ENCODE measurements around the gene APOBR.
"Not testable (repeated sequence)": the region's sequence is repeated elsewhere in the genome, so short reads cannot be mapped to it uniquely, and the experiment has no call there.

The APOBR gene

DNA sequence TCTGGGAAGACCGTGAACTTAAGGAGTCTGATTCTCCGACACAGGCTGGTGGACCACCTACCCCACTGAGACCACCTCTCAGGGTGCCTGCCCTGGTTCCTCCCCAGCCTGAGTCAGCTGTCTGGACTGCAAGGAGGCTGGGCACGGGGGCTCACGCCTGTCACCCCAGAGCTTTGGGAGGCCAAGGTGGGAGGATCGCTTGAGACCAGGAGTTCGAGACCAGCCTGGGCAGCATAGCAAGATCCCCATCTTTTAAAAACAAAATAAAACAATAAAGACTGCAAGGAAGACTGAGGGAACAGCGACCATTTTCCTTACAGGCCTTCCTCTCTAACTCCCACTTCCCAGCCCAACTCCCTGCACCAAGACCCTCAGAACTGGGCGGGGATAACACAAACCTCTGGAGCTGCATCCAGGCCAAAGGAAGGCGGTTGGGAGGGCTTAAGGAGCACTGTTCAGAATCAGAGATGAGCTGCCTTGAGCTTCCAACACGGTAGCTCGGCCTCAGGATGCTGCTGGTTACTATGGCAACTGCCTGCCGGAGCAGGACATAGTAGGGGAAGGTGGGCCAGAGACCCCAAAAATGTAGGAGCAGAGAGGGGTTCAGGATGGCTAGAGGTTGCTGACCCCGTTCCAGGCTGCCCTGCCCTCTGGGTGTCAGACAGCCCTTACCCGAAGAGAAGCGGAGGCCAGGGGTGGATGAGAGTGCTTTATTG, 4.4 kb downstream of the APOBR start:
- no peak for DNase-seq (ENCODE audit: low read depth, low spot score)

DNA sequence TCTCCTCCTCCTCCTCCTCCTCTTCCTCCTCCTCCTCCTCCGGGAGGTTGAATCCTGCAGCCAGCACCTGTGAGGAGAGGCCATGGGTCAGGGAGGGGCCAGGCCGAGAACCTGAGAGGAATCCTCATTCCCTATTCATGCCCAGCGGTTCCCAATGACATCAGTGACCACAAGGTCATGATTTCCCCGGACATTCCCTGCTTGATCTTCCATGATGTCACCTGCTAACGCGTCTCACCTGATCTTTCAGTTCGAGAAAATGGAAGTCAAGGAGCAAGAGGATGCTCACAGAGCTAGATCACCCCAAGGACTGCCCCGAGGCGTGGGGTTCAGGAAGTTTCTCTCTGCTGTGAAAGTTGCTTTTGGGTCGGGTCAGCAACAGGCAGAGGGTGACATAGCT, 5.4 kb downstream of the APOBR start:
- DNase-seq (ENCODE audit: low read depth, low spot score): no peak

DNA sequence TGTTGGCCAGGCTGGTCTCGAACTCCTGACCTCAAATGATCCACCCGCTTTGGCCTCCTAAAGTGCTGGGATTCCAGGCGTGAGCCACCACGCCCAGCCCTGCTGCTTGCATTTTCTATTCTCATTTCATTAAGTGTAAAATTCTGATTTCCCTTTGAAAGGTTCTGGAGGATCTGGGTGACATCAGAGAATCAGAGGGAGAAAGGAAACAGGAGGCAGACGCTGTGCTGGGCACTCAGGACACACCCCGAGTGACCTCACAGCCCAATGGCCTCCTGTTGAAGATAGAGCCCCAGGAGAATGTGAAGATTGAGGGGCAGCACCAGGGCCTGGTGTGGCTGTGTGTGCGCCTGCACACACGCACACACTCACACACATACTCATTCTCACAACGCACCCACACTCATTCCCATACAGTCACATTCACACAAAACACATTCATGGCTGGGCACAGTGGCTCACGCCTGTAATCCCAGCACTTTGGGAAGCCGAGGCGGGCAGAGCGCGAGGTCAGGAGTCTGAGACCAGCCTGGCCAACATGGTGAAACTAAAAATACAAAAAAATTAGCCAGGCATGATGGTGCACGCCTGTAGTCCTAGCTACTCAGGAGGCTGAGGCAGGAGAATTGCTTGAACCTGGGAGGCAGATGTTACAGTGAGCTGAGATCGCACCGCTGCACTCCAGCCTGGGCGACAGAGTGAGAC, 6.2 kb downstream of the APOBR start:
- DNase-seq (ENCODE audit: low read depth, low spot score): not testable (repeated sequence)

DNA sequence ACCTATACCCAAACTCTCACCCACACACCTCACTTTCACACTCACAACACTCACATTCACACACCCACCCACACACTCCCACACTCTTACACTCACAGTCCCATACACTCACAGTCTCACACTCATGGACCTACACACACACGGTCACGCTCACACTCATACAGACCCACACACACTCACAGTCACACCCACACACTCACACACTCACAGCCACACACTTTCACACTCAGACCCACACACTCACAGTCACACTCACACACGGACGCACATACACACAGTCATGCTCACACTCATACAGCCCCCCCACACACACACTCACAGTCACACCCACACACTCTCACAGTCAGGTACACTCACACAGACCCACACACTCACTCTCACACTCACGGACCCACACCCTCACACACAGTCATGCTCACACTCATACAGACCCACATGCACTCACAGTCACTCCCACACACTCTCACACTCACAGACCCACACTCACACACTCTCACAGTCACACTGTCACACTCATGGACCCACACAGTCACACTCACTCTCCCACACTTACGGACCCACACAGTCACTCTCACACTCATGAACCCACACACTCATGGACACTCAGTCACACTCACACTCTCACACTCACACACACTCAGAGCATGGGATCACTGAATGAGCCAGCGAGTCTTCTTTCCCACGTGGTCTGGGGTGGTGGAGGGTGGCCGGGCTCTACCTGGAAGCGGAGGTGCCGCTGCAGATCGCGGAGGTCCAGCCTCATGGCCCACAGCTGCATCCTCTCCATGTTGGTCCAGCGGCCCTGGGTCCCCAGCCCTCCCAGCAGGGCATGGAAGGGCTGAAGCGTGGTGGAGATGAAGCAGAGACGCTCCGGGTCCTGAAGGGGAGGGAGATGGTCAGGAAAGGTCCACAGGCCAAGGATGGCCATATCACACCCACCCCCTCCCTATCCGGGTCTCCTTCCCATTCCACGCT, 7.1 kb downstream of the APOBR start:
- DNase-seq (ENCODE audit: low read depth, low spot score): no peak

DNA sequence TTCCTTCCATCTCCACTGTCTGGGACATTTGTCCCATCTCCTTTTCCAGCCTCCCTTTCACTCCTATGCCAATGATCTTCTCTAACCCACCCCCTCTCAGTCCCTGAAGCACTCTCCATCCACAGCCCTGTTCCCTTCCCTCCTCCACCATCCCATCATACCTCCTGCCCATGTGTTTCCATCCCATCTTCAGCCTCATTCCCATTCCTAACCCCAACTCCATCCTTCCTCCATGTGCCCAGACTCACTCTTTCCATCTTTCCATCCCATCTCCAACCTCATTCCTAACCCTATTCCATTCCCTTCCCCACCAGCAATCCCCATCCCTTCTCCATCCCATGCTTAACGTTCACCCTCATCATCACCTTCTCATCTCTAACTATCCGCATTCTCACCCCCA, 7.8 kb downstream of the APOBR start:
- no peak for DNase-seq (ENCODE audit: low read depth, low spot score)

DNA sequence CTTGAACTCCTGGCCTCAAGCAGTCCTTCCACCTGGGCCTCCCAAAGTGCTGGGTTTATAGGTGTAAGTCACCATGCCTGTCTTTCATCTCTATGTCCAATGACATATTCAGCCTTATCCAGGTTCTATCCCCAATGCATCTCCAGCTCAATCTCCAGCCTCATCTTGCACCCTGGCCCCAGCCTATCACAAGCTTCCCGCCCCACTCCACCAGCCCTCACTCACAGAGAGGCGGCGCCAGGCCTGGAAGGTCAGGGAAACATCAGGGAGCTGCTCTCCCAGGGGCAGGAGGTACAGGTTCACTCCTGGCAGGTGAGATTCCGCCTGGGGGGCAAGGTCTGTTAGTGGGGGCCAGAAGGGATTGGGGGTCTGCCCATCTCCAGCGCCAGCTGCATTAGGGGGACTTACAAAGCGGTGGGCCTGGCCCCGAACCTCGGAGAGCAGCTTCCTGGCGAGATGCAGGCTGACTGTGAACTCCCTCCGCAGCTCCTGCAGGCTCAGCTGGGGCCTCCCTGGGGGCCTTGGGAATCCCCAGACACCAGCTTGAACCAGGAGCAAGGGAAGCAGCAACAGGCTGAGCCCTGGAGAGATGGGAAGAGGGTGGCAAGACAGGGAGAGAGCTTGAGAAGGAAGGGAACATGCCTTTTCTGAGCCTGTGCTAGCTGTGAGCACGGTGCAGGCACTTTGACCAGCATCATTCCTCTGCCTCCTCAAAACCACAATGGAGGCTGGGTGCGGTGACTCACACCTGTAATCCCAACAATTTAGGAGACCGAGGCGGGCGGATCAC, 9.2 kb downstream of the APOBR start:
- DNase-seq (ENCODE audit: low read depth, low spot score): no peak

DNA sequence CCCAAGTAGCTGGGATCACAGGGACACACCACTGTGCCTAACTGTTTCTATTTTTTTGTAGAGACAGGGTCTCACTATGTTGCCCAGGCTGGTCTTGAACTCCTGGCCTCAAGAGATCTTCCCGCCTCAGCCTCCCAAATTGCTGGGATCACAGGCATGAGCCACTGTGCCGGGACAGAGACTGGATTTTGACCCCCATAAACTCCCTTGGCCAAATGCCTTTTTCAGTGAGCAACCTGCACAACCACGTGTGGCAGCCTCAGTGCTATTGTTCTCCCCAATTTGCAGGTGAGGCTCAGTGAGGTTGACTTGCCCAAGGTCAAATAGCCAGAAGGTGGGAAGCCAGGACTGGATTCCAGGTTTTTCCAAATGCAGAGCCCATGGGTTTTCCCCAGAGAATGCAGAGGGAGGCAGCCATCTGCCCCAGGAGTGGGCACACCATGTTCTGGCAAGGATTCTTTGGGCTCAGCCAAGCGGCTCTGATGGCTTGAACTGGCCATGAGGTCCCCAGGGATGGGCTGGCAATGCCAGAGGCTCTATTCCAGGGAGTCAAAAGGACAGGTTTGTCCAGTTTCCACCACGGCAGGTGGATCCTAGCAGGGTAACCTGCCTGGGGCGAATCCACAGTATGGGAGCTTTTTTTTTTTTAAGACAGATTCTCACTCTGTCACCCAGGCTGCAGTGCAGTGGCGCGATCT, 10.4 kb downstream of the APOBR start:
- no peak for DNase-seq (ENCODE audit: low read depth, low spot score)

DNA sequence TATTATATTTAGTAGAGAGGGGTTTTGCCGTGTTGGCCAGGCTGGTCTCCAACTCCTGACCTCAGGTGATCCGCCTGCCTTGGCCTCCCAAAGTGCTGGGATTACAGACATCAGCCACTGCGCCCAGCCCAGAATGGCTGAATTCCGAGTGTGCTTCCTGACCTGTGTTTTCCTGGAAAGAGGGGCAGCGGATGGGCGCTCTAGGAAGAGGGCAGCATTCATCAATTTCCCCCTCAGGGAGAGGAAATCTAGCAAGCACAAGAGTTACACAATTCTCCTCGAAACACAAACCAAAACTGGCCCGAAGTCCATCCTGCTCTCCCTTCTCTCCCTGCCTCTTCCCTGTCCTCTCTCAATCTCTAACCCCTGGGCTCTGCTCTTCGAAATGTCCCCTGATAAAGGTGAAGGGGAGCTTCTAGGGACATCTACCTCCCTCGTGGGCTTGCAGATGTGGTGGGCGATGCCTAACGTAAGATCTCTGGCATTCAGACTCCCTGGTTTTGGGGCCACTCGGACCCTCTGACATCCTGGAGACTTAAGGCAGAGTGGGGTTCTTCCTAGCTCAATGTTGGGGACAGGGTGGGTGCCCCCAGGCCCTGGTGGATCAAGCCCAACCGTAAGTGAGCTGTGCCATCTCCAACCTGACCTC, 11.2 kb downstream of the APOBR start:
- DNase-seq (ENCODE audit: low read depth, low spot score): no peak

DNA sequence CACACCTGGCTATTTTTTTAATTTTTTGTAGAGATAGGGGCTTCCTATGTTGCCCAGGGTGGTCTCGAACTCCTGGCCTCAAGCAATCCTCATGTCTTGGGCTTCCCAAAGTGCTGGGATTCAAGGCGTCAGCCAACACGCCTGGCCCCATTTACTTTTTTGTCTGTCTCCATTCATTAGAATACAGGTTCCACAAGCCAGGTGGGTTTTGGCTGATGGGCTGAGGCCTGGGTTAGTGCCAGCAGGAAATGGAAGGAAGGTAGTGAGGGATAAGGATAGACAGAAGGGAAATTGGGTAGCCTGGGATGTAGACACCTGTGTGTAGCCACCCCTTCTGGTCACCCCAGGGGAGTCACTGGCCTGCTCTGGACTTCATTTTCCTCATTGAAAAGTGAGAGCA, 16.6 kb downstream of the APOBR start:
- no peak for DNase-seq (ENCODE audit: low read depth, low spot score)

DNA sequence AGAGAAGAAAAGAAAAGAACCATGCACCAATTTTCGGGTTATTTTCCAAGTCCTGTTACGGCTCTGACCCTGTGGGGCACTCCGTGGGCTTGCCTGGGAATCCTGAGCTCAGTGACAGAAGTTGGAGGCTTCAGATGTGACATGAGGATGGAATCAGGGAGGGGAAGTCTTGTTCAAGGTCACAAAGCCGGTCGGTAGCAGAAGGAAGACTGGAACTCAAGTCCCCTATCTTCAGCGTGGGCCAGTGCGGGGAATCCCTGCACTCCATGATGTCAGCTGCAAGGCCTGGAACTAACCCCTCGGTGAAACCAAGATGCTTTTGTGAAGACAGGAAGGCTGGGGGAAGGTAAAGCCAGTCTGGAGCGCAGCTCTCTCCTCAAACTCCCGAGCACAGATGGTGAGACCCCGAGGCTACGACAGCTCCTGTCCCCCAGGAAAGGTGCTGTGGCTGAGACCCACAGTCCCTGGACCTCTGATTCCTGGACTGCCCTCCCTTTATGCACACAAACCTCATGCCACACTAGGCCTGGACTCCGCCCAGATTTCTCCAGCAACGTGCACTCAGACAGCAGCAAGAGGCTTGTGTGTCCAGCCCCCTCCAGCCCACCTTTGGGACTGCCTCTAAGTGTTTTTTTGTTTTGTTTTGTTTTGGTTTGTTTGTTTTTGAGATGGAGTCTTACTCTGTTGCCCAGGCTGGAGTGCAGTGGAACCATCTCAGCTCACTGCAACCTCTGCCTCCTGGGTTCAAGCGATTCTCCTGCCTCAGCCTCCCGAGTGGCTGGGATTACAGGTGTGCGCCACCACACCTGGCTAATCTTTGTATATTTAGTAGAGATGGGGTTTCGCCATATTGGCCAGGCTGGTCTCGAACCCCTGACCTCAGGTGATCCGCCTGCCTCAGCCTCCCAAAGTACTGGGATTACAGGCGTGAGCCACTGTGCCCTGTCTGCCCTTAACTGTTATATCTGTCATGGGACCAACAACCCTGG, 17.7 kb downstream of the APOBR start:
- DNase-seq (ENCODE audit: low read depth, low spot score): no peak

DNA sequence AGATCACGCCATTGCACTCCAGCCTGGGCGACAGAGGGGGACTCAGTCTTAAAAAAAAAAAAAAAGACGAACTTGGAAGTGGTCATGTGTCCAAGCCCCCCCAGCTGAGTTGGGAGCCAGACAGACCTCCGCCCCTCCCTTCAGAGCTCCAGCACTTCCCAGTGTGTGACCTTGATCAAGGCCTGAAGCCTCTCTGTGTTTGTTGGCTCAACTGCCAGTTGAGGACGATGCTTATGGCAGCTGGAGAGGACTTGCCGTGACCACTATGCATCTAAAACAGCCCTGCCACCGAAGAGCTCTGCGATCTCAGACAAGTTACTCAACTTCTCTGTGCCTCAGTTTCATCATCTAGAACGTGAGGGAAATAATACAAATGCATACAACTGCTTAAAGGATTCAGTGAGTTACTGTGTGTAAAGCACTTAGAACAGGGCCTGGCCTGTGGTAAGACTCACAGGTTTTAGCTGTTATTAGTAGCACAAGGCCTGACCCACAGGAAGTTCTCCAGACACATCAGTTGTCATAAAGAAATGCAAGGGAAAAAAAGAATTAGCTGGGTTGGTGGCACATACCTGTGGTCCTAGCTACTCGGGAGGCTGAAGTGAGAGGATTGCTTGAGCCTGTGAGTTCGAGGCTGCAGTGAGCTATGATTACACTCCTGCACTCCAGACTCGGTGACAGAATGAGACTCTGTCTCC, 19.2 kb downstream of the APOBR start:
- peak; percentile 59 for DNase-seq (ENCODE audit: low read depth, low spot score)

DNA sequence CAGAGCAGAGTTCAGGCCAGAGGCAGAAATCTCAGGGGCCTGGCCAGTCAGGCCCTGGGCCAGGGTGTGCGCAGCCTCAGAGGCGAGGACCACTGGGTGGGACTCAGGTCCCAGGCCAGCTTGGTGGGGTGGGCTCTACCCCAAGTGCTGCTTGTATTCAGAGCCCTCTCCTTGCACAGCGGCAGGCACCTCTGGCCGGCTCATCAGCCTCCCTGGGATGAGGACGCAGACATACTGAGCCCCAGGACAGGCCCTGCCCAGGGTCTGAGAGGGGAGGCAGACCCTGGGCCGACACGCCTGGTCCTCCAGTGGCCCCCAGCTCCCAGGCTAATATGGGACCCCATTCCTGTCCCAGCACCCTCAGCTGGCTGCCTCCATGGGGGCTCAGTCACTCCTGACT, 19.8 kb downstream of the APOBR start:
- DNase-seq (ENCODE audit: low read depth, low spot score): no peak

DNA sequence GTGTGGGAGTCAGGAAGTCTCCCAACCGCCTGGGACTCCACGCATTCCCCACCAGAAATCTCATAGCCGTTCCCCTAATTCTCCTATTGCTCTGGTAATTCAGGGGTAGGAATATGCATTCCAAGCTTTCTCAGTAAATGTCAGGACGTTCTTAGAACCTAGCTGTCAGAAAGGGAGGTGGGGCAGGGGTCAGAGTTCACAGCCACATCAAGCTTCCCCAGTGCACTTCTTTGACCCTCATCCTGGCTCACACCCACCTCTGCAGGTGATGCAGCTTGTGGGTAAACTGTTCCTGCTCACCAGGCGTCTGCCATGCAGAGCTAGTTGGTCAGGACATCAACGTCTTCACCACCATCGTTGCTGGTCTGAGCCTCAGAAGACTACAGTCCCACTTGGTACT, 26.2 kb downstream of the APOBR start:
- DNase-seq (ENCODE audit: low read depth, low spot score): no peak

DNA sequence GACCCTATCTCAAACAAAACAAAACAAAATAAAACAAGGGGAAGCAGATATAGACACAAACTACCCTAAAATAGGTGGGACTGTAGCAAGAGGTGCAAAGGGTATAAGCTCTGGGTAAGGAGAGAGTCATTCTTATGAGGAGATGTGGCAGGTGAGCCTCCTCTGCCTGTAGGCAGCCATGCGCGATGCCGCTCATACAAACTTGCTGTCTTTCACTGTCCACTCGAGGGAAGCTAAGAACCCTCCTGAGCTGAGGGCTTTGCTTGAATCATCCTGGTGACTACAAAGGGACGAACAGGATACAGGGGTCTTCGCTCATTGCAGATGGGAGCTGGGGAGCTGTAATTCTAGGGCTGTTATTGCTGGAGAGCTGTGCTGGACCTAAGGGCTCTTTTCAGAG, 27.0 kb downstream of the APOBR start:
- no peak for DNase-seq (ENCODE audit: low read depth, low spot score)

DNA sequence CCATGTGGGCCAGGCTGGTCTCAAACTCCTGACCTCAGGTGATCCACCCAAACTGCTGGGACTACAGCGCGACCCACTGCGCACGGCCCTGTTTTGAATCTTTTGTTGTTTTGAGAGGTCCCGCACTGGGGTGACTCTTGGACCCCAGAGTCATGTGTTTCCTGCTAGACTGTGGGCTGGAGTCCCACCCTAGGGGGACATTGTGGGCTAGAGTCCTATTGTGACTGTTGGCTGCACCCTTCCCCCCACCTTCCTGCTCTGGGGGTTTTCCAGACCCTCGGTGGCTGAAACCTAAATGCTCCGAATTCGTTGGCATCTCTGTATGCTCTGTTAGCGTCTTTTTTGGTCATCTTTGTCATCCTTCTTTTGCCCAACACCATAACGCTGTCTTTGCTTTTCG, 28.3 kb downstream of the APOBR start:
- no peak for DNase-seq (ENCODE audit: low read depth, low spot score)

DNA sequence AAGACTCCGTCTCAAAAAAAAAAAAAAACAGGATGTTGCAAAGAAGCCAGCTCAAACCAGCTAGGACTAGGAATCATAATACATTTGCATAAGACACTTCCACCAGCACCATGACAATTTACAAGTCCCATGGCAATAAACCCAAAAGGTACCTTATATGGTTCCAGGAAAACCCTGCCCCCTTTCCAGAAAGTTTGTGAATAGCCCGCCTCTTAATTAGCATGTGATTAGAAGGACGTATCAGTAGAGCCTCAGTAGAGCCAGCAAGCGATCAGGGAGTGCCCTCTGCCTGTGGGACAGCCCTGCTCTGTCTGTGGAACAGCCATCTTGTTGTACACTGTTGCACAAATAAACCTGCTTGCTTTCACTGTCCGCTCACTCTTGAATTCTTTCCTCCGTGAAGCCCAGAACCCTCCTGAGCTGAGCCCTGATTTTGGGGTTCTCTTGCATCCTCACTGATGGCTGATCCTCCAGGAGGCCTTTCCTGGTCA, 30.3 kb downstream of the APOBR start:
- no peak for DNase-seq (ENCODE audit: low read depth, low spot score)

DNA sequence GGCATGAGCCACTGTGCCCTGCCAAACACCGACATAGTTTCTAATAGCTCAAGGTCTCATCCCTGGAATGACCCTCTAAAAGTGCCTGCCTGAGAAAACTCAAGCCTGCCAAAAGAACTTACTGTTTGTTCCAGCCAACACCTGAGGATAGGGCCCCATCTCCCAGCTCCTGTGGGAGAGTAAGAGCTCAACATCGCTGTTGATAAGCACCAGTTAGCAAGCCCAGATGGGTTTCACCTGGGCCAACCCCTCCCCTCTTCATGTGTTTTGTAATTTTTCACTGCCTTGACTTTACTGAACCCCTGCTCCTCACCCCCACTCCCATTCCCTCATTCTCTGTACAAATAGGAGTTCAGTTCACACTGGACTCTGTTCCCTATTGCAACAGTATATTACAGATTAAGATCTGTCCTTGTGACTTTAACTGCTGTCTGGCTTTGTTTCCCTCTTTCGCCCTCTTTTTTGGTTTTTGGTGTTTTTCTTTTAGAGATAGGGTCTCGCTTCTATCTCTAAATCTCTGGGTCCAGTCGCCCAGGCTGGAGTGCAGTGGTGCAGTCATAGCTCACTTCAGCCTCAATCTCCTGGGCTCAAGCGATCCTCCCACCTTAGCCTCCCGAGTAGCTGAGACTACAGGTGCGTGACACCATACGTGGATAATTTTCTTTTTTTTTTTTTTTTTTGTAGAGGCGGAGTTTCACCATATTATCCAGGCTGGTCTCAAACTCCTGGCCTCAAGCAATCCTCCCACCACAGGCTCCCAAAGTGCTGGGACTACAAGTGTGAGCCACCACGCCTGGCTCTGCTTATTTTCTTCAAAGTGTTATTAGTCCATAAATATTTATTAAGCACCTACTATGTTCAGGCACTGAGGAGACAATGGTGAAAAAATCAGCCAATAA, 32.0 kb downstream of the APOBR start:
- DNase-seq (ENCODE audit: low read depth, low spot score): no peak

All from astrocyte of the hippocampus (primary cell).